ENCODE results near the gene NT5C1A.

The NT5C1A gene

DNA sequence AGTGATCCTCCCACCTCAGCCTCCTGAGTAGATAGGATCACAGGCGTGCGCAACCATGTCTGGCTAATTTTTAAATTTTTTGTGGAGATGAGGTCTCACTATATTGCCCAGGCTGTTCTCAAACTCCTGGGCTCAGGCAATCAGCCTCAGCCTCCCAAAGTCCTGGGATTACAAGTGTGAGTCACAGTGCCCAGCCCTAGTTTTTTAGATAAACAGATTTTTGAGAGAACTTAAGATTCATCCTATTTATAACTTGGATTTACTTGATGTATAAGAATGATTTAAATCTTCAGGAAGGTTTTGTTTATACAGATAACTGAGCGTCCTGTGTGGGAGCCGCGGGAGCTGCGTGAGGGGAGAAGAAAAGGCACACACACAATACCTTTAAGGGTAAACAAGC lies 58.7 kb downstream of the NT5C1A start:
- DNase-seq (ENCODE audit: low read depth in 3 of 3, low spot score in 1 of 3): no peak

DNA sequence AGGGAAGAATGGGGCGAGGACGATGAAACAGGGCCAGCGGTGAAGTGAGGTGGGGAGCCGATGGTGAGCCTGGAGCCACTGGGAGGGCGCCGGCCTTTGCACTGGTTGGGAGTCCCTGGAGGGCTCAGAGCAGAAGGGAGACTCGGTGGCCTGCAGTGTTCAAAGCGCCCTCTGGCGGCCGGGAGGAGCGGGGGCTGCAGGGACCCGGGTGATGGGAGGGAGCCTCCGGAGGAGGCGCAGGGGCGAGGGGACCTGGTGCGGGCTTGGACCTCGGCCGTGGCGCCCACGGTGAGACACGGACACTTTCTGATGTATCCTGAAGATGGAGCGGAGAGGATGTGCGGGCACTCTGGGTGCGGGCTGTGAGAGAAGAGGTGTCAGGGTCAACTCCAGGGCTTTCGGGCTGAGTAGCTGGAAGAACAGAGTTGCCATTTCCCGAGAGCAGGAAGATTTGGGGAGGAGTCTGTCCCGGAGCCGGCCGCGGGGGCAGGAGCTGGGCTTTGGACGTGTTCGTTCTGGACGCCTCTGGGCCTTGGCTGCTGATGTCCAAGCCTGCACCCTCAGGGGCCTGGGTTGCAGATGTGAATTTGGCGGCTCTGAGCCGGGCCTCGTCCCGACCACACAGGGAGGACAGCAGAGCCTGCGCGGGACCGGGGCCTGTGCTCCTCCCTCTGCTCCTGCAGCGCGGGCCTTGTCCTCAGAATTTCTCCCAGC lies 62.1 kb downstream of the NT5C1A start:
- peak; percentile 51 to 75 (median 57) for DNase-seq (ENCODE audit: low read depth in 3 of 3, low spot score in 1 of 3)

Measured in stimulated activated CD4-positive, alpha-beta T cell treated with anti-CD3 and anti-CD28 coated beads, TNF-alpha, amount 100 ng/mL, for 1 hour (primary cell).